Measurements from ENCODE around the gene FAM219A. TPM values are rescaled to one million over a fixed set of nuclear protein-coding genes. Genes with fewer than 3 reads are reported as not detected.

Gene FAM219A
- total RNA-seq, 1 experiment from 2014 or later = 38.6 TPM

GRCh38 chr9:34464571-34464970, 6.2 kb upstream of the FAM219A start:
- CTCF ChIA-PET = no interaction called here
- BruUV-seq (replicated peaks) = no TSS peak
- H3K27ac ChIP-seq (ENCODE audit: low read length) = no peak overlapping the region
- TF ChIP-seq SIN3A (IDR thresholded peaks at IDR 0.05; ENCODE audit: borderline replicate concordance, insufficient read depth, low read depth, low read length) = no peak
- no peak for TF ChIP-seq TCF7L2 (IDR thresholded peaks at IDR 0.05; ENCODE audit: low read depth, low read length)
- no peak for TF ChIP-seq CTCF (IDR thresholded peaks at IDR 0.05)
- TF ChIP-seq POLR2AphosphoS5 (IDR thresholded peaks at IDR 0.05; ENCODE audit: low read depth, low read length) = no peak
- TF ChIP-seq REST (IDR thresholded peaks at IDR 0.05; ENCODE audit: insufficient read depth in 1 of 2, low read depth in 2 of 2, low read length in 1 of 2) = no peak
- intact Hi-C loops (cut with micrococcal nuclease; ENCODE audit: unreplicated experiment) (loop anchor here (2.0 kb wide), 1 partner anchor 20 kb away; no protein-coding TSS in a partner anchor), in situ Hi-C loops (cut with HindIII; ENCODE audit: low pct_unique_long_range_greater_than_20kb, low sequenced_read_pairs) (no loop called here)
- no peak overlapping the region for H3K4me3 ChIP-seq (ENCODE audit: low read depth in 2 of 2, low read length in 2 of 2)
- no peak for ATAC-seq
- no peak for DNase-seq (ENCODE audit: low read depth, low spot score)
- no peaks in the 10 kb centered on the region for H3K36me3 ChIP-seq (ENCODE audit: control insufficient read depth, insufficient read depth, low read length)
- H3K4me1 ChIP-seq (ENCODE audit: control insufficient read depth, insufficient read depth, low read length) = peaks cover 4% of the 10 kb centered on the region; the same call in 1 of the 2 replicates
- POLR2A ChIA-PET = no interaction called here
- H3K9me3 ChIP-seq (ENCODE audit: control insufficient read depth, insufficient read depth, low read depth, low read length) = no peaks in the 10 kb centered on the region
- H3K27me3 ChIP-seq (ENCODE audit: control insufficient read depth, insufficient read depth, low read length) = no peaks in the 10 kb centered on the region

- no TSS peak for BruUV-seq (replicated peaks)
- Histone ChIP-seq H3K4me3 (ENCODE audit: low read depth in 2 of 2, low read length in 2 of 2) (no peak overlapping the region), H3K36me3 (ENCODE audit: control insufficient read depth, insufficient read depth, low read length) (no peaks in the 10 kb centered on the region), H3K4me1 (ENCODE audit: control insufficient read depth, insufficient read depth, low read length) (peaks cover 8% of the 10 kb centered on the region), H3K27ac (ENCODE audit: low read length) (no peak overlapping the region), H3K27me3 (ENCODE audit: control insufficient read depth, insufficient read depth, low read length) (no peaks in the 10 kb centered on the region), H3K9me3 (ENCODE audit: control insufficient read depth, insufficient read depth, low read depth, low read length) (no peaks in the 10 kb centered on the region)
- ChIA-PET CTCF (no interaction called here), POLR2A (no interaction called here)
- DNase-seq (ENCODE audit: low read depth, low spot score) = no peak
- intact Hi-C loops (cut with micrococcal nuclease; ENCODE audit: unreplicated experiment) (loop anchor here (2.0 kb wide), 1 partner anchor 21 kb away; no protein-coding TSS in a partner anchor), in situ Hi-C loops (cut with HindIII; ENCODE audit: low pct_unique_long_range_greater_than_20kb, low sequenced_read_pairs) (no loop called here)
- no peak for TF ChIP-seq REST (IDR thresholded peaks at IDR 0.05; ENCODE audit: insufficient read depth in 1 of 2, low read depth in 2 of 2, low read length in 1 of 2)
- ATAC-seq = no peak
Measured at GRCh38 chr9:34463901-34464232, 5.5 kb upstream of the FAM219A start.
